PC-3 (cell line): ENCODE results near the gene DGAT2. TPM values are rescaled to one million over a fixed set of nuclear protein-coding genes. Genes with fewer than 3 reads are reported as not detected.
A peak's percentile ranks its signal among the peaks of the same experiment; 100 is the strongest.

Source experiments
- ATAC-seq: fragments of 200-7000 bp; cut with Tn5 transposase; 2 replicates; pipeline ENCODE4 v1.9.1; 2020; ENCODE audit warnings: mild to moderate bottlenecking, moderate library complexity
- BruUV-seq: library from RNA; stranded (reverse); fragments of 400-500 nt; replicated peaks from 2 replicates; lab custom pipeline; 2021; lab: Mats Ljungman, UMichigan
- CTCF ChIA-PET: fragments of 300-600 bp; sonication (Branson Sonifier 250); formaldehyde crosslinking; loops from one replicate; lab custom pipeline; 2022; ENCODE audit warnings: antibody characterized with exemption; lab: Charles Lee
- POLR2A ChIA-PET: fragments of 300-600 bp; sonication (Branson Sonifier 250); formaldehyde crosslinking; loops from one replicate; lab custom pipeline; 2022; ENCODE audit warnings: antibody characterized with exemption; ENCODE audit not compliant: unreplicated experiment; lab: Charles Lee
- DNase-seq: peaks from one replicate; pipeline ENCODE4 v3.0.0-alpha.2; 2015
- H2AFZ ChIP-seq: fragments of 300-600 bp; sonication (generic); 2 replicates; pipeline ENCODE4 v1.6.0; 2016; ENCODE audit warnings: antibody characterized with exemption, low read length
- H3F3A ChIP-seq: fragments of 300-600 bp; sonication (generic); one replicate; pipeline ENCODE4 v1.6.0; 2017; ENCODE audit warnings: antibody characterized with exemption, low read length, control low read depth, mild to moderate bottlenecking; ENCODE audit not compliant: unreplicated experiment
- H3K27ac ChIP-seq: fragments of 300-600 bp; sonication (generic); 2 replicates; pipeline ENCODE4 v1.5.1; 2016; ENCODE audit warnings: mild to moderate bottlenecking, low read length
- H3K27me3 ChIP-seq: fragments of 300-600 bp; sonication (generic); 2 replicates; pipeline ENCODE4 v1.6.1; 2016; ENCODE audit warnings: low read length, mixed read lengths
- H3K36me3 ChIP-seq: fragments of 300-600 bp; sonication (generic); 2 replicates; pipeline ENCODE4 v1.6.1; 2016; ENCODE audit warnings: low read depth, mixed run types, low read length, mixed read lengths
- H3K4me1 ChIP-seq: fragments of 300-600 bp; sonication (generic); 2 replicates; pipeline ENCODE4 v1.5.1; 2016; ENCODE audit warnings: low read length; ENCODE audit not compliant: insufficient read depth
- H3K4me2 ChIP-seq: fragments of 300-600 bp; sonication (generic); 2 replicates; pipeline ENCODE4 v1.6.0; 2016; ENCODE audit warnings: low read length
- H3K4me3 ChIP-seq: fragments of 300-600 bp; sonication (generic); 2 replicates; pipeline ENCODE4 v1.5.1; 2016; ENCODE audit warnings: mild to moderate bottlenecking, low read length, mixed read lengths
- H3K79me2 ChIP-seq: fragments of 300-600 bp; sonication (generic); 2 replicates; pipeline ENCODE4 v1.6.1; 2017; ENCODE audit warnings: low read length, mixed read lengths
- H3K9ac ChIP-seq: fragments of 300-600 bp; sonication (generic); 2 replicates; pipeline ENCODE4 v1.6.0; 2016; ENCODE audit warnings: mild to moderate bottlenecking, low read length
- H3K9me2 ChIP-seq: fragments of 300-600 bp; sonication (generic); replicated peaks from 2 replicates; pipeline ENCODE4 v1.6.1; 2016; ENCODE audit warnings: mixed run types, low read length, mixed read lengths
- H3K9me3 ChIP-seq: fragments of 300-600 bp; sonication (generic); 2 replicates; pipeline ENCODE4 v1.6.1; 2016; ENCODE audit warnings: low read length, mixed read lengths
- H4K20me1 ChIP-seq: fragments of 300-600 bp; sonication (generic); 2 replicates; pipeline ENCODE4 v1.6.1; 2016; ENCODE audit warnings: low read length, mixed read lengths
- CTCF ChIP-seq: fragments of 300-600 bp; sonication (generic); conservative IDR thresholded peaks from 2 replicates; pipeline ENCODE4 v1.5.1; 2017; ENCODE audit warnings: antibody characterized with exemption, low read depth, mild to moderate bottlenecking, low read length
- EZH2 ChIP-seq: fragments of 300-600 bp; sonication (generic); IDR thresholded peaks from one replicate; pipeline ENCODE4 v1.6.1; 2017; ENCODE audit warnings: antibody characterized with exemption, mild to moderate bottlenecking, low read length; ENCODE audit not compliant: unreplicated experiment
- EZH2phosphoT487 ChIP-seq: fragments of 300-600 bp; sonication (generic); IDR thresholded peaks from 2 replicates; pipeline ENCODE4 v1.6.1; 2018; ENCODE audit warnings: mild to moderate bottlenecking, antibody characterized with exemption, low read length, borderline replicate concordance
- intact Hi-C: fragments of 100-400 bp; cut with micrococcal nuclease; formaldehyde crosslinking; loops from 2 replicates; pipeline ENCODE4 v1.9.0; 2023
- total RNA-seq: library from RNA; depleted of rRNA; stranded (reverse); fragments of >200 nt; gene quantifications from 2 replicates; pipeline ENCODE4 v1.2.3, GENCODE V29; 2014

DGAT2 gene
- total RNA-seq, 1 experiment from 2014 or later = 14.3 TPM

GRCh38 chr11:75770102-75770501 lies 1.5 kb downstream of the DGAT2 start:
- H3K36me3 ChIP-seq = no peaks in the 10 kb centered on the region
- intact Hi-C loops = no loop called here
- H3K4me1 ChIP-seq = peaks cover 55% of the 10 kb centered on the region
- H3K4me3 ChIP-seq = peak overlapping the region; percentile 82; the same call in 1 of the 2 replicates
- H3K79me2 ChIP-seq = peaks cover 29% of the 10 kb centered on the region
- ChIA-PET CTCF (interaction anchor here (0.6 kb wide), 1 partner anchor 382 kb away, joined by 7 read pairs; no protein-coding TSS in a partner anchor), POLR2A (interaction anchor here (0.5 kb wide), 1 partner anchor 9 kb away, joined by 13 read pairs; no protein-coding TSS in a partner anchor)
- H4K20me1 ChIP-seq = no peaks in the 10 kb centered on the region
- H3K9ac ChIP-seq = no peak overlapping the region
- ATAC-seq (no peak), DNase-seq (no peak)
- no peak for TF ChIP-seq CTCF
- TF ChIP-seq EZH2 = no peak
- TF ChIP-seq EZH2phosphoT487 = no peak
- no peaks in the 10 kb centered on the region for H3K27me3 ChIP-seq
- H2AFZ ChIP-seq = no peak overlapping the region
- no peaks in the 10 kb centered on the region for H3K9me3 ChIP-seq
- peak overlapping the region; percentile 95 for H3K4me2 ChIP-seq
- H3K9me2 ChIP-seq = no peaks in the 10 kb centered on the region
- H3F3A ChIP-seq = no peaks in the 10 kb centered on the region
- peak overlapping the region; percentile 84; the same call in 1 of the 2 replicates for H3K27ac ChIP-seq
- no TSS peak for BruUV-seq

- Histone ChIP-seq H3K9me2 (no peaks in the 10 kb centered on the region), H3K79me2 (peaks cover 29% of the 10 kb centered on the region), H3K9me3 (no peaks in the 10 kb centered on the region), H3F3A (no peaks in the 10 kb centered on the region), H3K4me2 (peak overlapping the region; percentile 95), H3K4me3 (no peak overlapping the region), H4K20me1 (no peaks in the 10 kb centered on the region), H3K36me3 (no peaks in the 10 kb centered on the region), H3K27ac (peak overlapping the region; percentile 84), H3K4me1 (peaks cover 55% of the 10 kb centered on the region), H2AFZ (no peak overlapping the region), H3K27me3 (no peaks in the 10 kb centered on the region), H3K9ac (peak overlapping the region; percentile 46)
- CTCF ChIA-PET = no interaction called here
- no TSS peak for BruUV-seq
- POLR2A ChIA-PET = no interaction called here
- TF ChIP-seq EZH2phosphoT487 = no peak
- no peak for TF ChIP-seq CTCF
- TF ChIP-seq EZH2 = no peak
- intact Hi-C loops = no loop called here
- ATAC-seq = peak; percentile 13; the same call in 1 of the 2 replicates
- DNase-seq = peak; percentile 91
These were observed 3.2 kb downstream of the DGAT2 start for GRCh38 chr11:75771646-75772410.
